ENCODE results near the gene RNF182.

DNA sequence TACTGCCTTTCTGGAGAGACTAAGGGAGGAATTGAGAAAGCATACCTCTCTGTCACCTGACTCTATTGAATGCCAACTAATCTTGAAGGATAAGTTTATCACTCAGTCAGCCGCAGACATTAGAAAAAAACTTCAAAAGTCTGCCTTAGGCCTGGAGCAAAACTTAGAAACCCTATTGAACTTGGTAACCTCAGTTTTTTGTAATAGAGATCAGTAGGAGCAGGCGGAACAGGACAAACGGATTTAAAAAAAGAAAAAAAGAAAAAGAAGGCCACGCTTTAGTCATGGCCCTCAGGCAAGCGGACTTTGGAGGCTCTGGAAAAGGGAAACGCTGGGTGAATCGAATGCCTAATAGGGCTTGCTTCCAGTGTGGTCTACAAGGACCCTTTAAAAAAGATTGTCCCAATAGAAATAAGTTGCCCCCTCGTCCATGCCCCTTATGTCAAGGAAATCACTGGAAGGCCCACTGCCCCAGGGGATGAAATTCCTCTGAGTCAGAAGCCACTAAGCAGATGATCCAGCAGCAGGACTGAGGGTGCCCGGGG, 43.1 kb upstream of the RNF182 start:
- TF ChIP-seq YY1 (IDR thresholded peaks at IDR 0.05; ENCODE audit: insufficient read depth, insufficient read length) = no peak
- TF ChIP-seq SUZ12 (IDR thresholded peaks at IDR 0.05; ENCODE audit: extremely low read depth, insufficient read depth, insufficient read length) = no peak
- no peak for TF ChIP-seq ZNF274 (IDR thresholded peaks at IDR 0.05; ENCODE audit: low read depth, low read length)

Measured in NT2/D1 (cell line).